ENCODE measurements around the gene CRACR2A. TPM values are rescaled to one million over a fixed set of nuclear protein-coding genes. Genes with fewer than 3 reads are reported as not detected.

Gene CRACR2A
- total and polyA plus RNA-seq, 9 of the 15 experiments (the other 6 are each of a cell fraction or from before 2014, with no cell fraction given), result 2.1 to 15.1 (median 10.4) TPM

GRCh38 chr12:3684449-3685051 lies 68.4 kb downstream of the CRACR2A start (continued):
- TF ChIP-seq GABPB2 (CRISPR knock-in tag; conservative IDR thresholded peaks at IDR 0.05), result no peak
- no peak for TF ChIP-seq THRB (CRISPR knock-in tag; conservative IDR thresholded peaks at IDR 0.05)
- TF ChIP-seq PRDM10 (IDR thresholded peaks at IDR 0.05; ENCODE audit: partially characterized antibody), result peak; percentile 5
- no peak for TF ChIP-seq ZNF76 (CRISPR knock-in tag; IDR thresholded peaks at IDR 0.05; ENCODE audit: borderline replicate concordance)
- TF ChIP-seq ERF (CRISPR knock-in tag; IDR thresholded peaks at IDR 0.05), result no peak
- TF ChIP-seq POLR2H (tag; IDR thresholded peaks at IDR 0.05; ENCODE audit: low read depth), result no peak
- TF ChIP-seq NFYB (IDR thresholded peaks at IDR 0.05; ENCODE audit: extremely low read depth, insufficient read length), result no peak
- no peak for TF ChIP-seq RFX1 (IDR thresholded peaks at IDR 0.05)
- TF ChIP-seq CREBBP (IDR thresholded peaks at IDR 0.05; ENCODE audit: low read depth, low read length), result no peak
- TF ChIP-seq, protein P1, sequence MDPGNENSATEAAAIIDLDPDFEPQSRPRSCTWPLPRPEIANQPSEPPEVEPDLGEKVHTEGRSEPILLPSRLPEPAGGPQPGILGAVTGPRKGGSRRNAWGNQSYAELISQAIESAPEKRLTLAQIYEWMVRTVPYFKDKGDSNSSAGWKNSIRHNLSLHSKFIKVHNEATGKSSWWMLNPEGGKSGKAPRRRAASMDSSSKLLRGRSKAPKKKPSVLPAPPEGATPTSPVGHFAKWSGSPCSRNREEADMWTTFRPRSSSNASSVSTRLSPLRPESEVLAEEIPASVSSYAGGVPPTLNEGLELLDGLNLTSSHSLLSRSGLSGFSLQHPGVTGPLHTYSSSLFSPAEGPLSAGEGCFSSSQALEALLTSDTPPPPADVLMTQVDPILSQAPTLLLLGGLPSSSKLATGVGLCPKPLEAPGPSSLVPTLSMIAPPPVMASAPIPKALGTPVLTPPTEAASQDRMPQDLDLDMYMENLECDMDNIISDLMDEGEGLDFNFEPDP (CRISPR knock-in tag; IDR thresholded peaks at IDR 0.05), result no peak
- no peak for TF ChIP-seq RBBP5 (IDR thresholded peaks at IDR 0.05; ENCODE audit: borderline replicate concordance, insufficient read depth, low read length, poor library complexity, severe bottlenecking)
- TF ChIP-seq SOX6 (IDR thresholded peaks at IDR 0.05), result peak; percentile 70
- TF ChIP-seq, protein P2, sequence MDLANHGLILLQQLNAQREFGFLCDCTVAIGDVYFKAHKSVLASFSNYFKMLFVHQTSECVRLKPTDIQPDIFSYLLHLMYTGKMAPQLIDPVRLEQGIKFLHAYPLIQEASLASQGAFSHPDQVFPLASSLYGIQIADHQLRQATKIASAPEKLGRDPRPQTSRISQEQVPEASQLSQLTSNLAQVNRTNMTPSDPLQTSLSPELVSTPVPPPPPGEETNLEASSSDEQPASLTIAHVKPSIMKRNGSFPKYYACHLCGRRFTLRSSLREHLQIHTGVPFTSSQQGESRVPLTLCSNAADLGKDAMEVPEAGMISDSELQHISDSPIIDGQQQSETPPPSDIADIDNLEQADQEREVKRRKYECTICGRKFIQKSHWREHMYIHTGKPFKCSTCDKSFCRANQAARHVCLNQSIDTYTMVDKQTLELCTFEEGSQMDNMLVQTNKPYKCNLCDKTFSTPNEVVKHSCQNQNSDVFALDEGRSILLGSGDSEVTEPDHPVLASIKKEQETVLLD (IDR thresholded peaks at IDR 0.05), result no peak
- TF ChIP-seq POLR2AphosphoS2 (IDR thresholded peaks at IDR 0.05; ENCODE audit: low read length), result no peak
- TF ChIP-seq NR2F6 (CRISPR knock-in tag; IDR thresholded peaks at IDR 0.05), result no peak
- TF ChIP-seq TEAD4 (IDR thresholded peaks at IDR 0.05; ENCODE audit: low read length), result no peak
- TF ChIP-seq TEAD4 (CRISPR knock-in tag; IDR thresholded peaks at IDR 0.05; ENCODE audit: borderline replicate concordance), result no peak
- TF ChIP-seq BHLHE40 (IDR thresholded peaks at IDR 0.05; ENCODE audit: low read length), result no peak
- TF ChIP-seq, protein P3, sequence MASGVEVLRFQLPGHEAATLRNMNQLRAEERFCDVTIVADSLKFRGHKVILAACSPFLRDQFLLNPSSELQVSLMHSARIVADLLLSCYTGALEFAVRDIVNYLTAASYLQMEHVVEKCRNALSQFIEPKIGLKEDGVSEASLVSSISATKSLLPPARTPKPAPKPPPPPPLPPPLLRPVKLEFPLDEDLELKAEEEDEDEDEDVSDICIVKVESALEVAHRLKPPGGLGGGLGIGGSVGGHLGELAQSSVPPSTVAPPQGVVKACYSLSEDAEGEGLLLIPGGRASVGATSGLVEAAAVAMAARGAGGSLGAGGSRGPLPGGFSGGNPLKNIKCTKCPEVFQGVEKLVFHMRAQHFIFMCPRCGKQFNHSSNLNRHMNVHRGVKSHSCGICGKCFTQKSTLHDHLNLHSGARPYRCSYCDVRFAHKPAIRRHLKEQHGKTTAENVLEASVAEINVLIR (CRISPR knock-in tag; IDR thresholded peaks at IDR 0.05), result no peak
- TF ChIP-seq ZNF134 (CRISPR knock-in tag; conservative IDR thresholded peaks at IDR 0.05), result 0 out of 2 replicates have a peak, but pooled peaks have one; percentile 51

Measured in K562 (cell line).